Lower lobe of right lung (tissue), 2 donors: ENCODE measurements around the gene CCDC88B. TPM values are rescaled to one million over a fixed set of nuclear protein-coding genes. Genes with fewer than 3 reads are reported as not detected.

Experiments used
- ATAC-seq, 2 donors: fragments of 200-7000 bp; cut with Tn5 transposase; one replicate each; pipeline ENCODE4 v1.9.1; 2020 to 2022; ENCODE audit warnings: mild to moderate bottlenecking in 2 of 2, moderate library complexity in 2 of 2
- DNase-seq: peaks from one replicate; pipeline ENCODE4 v3.0.0-alpha.2; 2020
- H3K27ac ChIP-seq: fragments of 200-600 bp; one replicate; pipeline ENCODE4 v1.8.0; 2022
- H3K27me3 ChIP-seq: fragments of 200-600 bp; one replicate; pipeline ENCODE4 v1.8.0; 2022; ENCODE audit warnings: low read depth
- H3K36me3 ChIP-seq: fragments of 200-600 bp; one replicate; pipeline ENCODE4 v1.8.0; 2022; ENCODE audit warnings: mild to moderate bottlenecking
- H3K4me1 ChIP-seq: fragments of 200-600 bp; one replicate; pipeline ENCODE4 v1.8.0; 2022
- H3K4me3 ChIP-seq: fragments of 200-600 bp; one replicate; pipeline ENCODE4 v1.8.0; 2022; ENCODE audit warnings: mild to moderate bottlenecking
- H3K9me3 ChIP-seq: fragments of 200-600 bp; one replicate; pipeline ENCODE4 v1.8.0; 2022
- CTCF ChIP-seq: fragments of 200-600 bp; IDR thresholded peaks from one replicate; pipeline ENCODE4 v1.8.0; 2022; ENCODE audit warnings: antibody characterized with exemption, mild to moderate bottlenecking
- intact Hi-C: fragments of 100-400 bp; cut with DNase I; formaldehyde crosslinking; loops from one replicate; pipeline ENCODE4 v1.11.0; 2022
- total RNA-seq: library from RNA; stranded (reverse); fragmentation: NEBNext Ultra II Directional; extraction: Animal tissue kit (Norgen Biotek cat#: 25700); gene quantifications from one replicate; pipeline ENCODE4 v1.2.1, GENCODE V29; 2021
- donor health status: DM: no; HTN: yes; CAD: no; lungs with severe emphysema.

The CCDC88B gene
- total RNA-seq, 1 donor from 2014 or later, result 40.0 TPM

- intact Hi-C loops, result no loop called here
- Histone ChIP-seq H3K4me3 (peak overlapping the region; percentile 47), H3K36me3 (peaks cover 15% of the 10 kb centered on the region), H3K4me1 (peaks cover 31% of the 10 kb centered on the region), H3K27me3 (no peaks in the 10 kb centered on the region), H3K9me3 (no peaks in the 10 kb centered on the region), H3K27ac (peak overlapping the region; percentile 76)
- ATAC-seq (peak; percentile 93 to 95), DNase-seq (peak; percentile 94)
- TF ChIP-seq CTCF, result peak; percentile 47
These were observed 2.1 kb downstream of the CCDC88B start for GRCh38 chr11:64341851-64342791.

GRCh38 chr11:64342869-64343745, 3.1 kb downstream of the CCDC88B start:
- H3K9me3 ChIP-seq, result no peaks in the 10 kb centered on the region
- ATAC-seq (no peak), DNase-seq (no peak)
- TF ChIP-seq CTCF, result no peak
- H3K36me3 ChIP-seq, result peaks cover 15% of the 10 kb centered on the region
- no peak overlapping the region for H3K27ac ChIP-seq
- peaks cover 31% of the 10 kb centered on the region for H3K4me1 ChIP-seq
- no peaks in the 10 kb centered on the region for H3K27me3 ChIP-seq
- H3K4me3 ChIP-seq, result peak overlapping the region; percentile 47
- intact Hi-C loops, result no loop called here

- Histone ChIP-seq H3K36me3 (peaks cover 15% of the 10 kb centered on the region), H3K9me3 (no peaks in the 10 kb centered on the region), H3K4me1 (peaks cover 31% of the 10 kb centered on the region), H3K27me3 (no peaks in the 10 kb centered on the region), H3K27ac (no peak overlapping the region), H3K4me3 (no peak overlapping the region)
- DNase-seq (no peak), ATAC-seq (no peak)
- intact Hi-C loops, result no loop called here
- peak; percentile 18 for TF ChIP-seq CTCF
These were observed 4.0 kb downstream of the CCDC88B start for GRCh38 chr11:64343767-64344559.

GRCh38 chr11:64344787-64345186, 4.8 kb downstream of the CCDC88B start:
- H3K4me1 ChIP-seq, result peaks cover 24% of the 10 kb centered on the region
- no peak for ATAC-seq
- no peak for DNase-seq
- H3K27me3 ChIP-seq, result no peaks in the 10 kb centered on the region
- no peaks in the 10 kb centered on the region for H3K9me3 ChIP-seq
- H3K4me3 ChIP-seq, result no peak overlapping the region
- no peak overlapping the region for H3K27ac ChIP-seq
- intact Hi-C loops, result no loop called here
- H3K36me3 ChIP-seq, result peaks cover 15% of the 10 kb centered on the region
- TF ChIP-seq CTCF, result no peak
